Renal cortex interstitium (tissue), 3 donors: ENCODE measurements around the gene AADACL4. TPM values are rescaled to one million over a fixed set of nuclear protein-coding genes. Genes with fewer than 3 reads are reported as not detected.

Experiments used
- polyA plus RNA-seq, 3 donors: library from polyadenylated mRNA; unstranded; fragments of 120-200 nt; gene quantifications; one replicate each; pipeline ENCODE4 v1.2.1, GENCODE V29; 2013; ENCODE audit not compliant: insufficient read length in 3 of 3

The AADACL4 gene
- polyA plus RNA-seq, 3 donors, result 1.1 to 2.0 (median 2.0) TPM

Other genes with a start within 250 kb of the AADACL4 start
- gene DHRS3, start 25.9 kb upstream of the AADACL4 start, polyA plus RNA-seq, result 10 to 100 TPM; 83.1 to 93.6 (median 83.7) TPM
- gene AADACL3, start 72.0 kb downstream of the AADACL4 start, polyA plus RNA-seq, result not detected
- 1 to 10 TPM in 1 of 3 donors, under 1 TPM in 2; 0.64 to 1.1 (median 0.99) TPM for gene CFAP107, start 102.1 kb downstream of the AADACL4 start, polyA plus RNA-seq
- not detected for gene PRAMEF12, start 129.7 kb downstream of the AADACL4 start, polyA plus RNA-seq
- not detected for gene PRAMEF1, start 147.3 kb downstream of the AADACL4 start, polyA plus RNA-seq
- not detected for gene PRAMEF11, start 187.3 kb downstream of the AADACL4 start, polyA plus RNA-seq
- under 1 TPM; 0.33 to 0.39 (median 0.34) TPM for gene HNRNPCL1, start 204.6 kb downstream of the AADACL4 start, polyA plus RNA-seq
- gene PRAMEF2, start 213.0 kb downstream of the AADACL4 start, polyA plus RNA-seq, result not detected
- not detected for gene PRAMEF4, start 242.1 kb downstream of the AADACL4 start, polyA plus RNA-seq